ENCODE results near the gene SNX6.
"Not testable (repeated sequence)": the region's sequence is repeated elsewhere in the genome, so short reads cannot be mapped to it uniquely, and the experiment has no call there.

SNX6 gene

DNA sequence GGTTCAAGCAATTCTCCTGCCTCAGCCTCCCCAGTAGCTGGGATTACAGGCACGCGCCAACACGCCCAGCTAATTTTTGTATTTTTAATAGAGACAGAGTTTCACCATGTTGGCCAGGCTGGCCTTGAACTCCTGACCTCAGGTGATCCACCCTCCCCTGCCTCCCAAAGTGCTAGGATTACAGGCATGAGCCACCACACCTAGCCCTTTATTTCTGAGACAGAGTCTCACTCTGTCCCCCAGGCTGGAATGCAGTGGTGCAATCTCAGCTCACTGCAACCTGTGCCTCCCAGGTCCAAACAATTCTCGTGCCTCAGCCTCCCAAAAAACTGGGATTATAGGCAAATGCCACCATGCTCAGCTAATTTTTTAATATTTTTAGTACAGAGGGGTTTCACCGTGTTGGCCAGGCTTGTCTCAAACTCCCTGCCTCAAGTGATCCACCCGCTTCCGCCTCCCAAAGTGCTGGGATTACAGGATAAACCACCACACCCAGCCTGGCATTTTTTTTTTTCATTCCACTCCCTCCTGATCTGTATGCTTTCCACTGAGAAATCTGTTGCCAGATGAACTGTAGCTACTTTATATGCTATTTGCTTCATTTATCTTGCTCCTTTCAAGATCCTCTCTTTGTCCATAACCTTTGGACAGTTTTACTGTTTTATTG lies 109.5 kb downstream of the SNX6 start:
- not testable (repeated sequence) for DNase-seq
